PC-3 (cell line): ENCODE data around the gene DOCK10. TPM values are rescaled to one million over a fixed set of nuclear protein-coding genes. Genes with fewer than 3 reads are reported as not detected.

Experiments used
- ATAC-seq: fragments of 200-7000 bp; cut with Tn5 transposase; 2 replicates; pipeline ENCODE4 v1.9.1; 2020; ENCODE audit warnings: mild to moderate bottlenecking, moderate library complexity
- BruUV-seq: library from RNA; stranded (reverse); fragments of 400-500 nt; replicated peaks from 2 replicates; lab custom pipeline; 2021; lab: Mats Ljungman, UMichigan
- CTCF ChIA-PET: fragments of 300-600 bp; sonication (Branson Sonifier 250); formaldehyde crosslinking; loops from one replicate; lab custom pipeline; 2022; ENCODE audit warnings: antibody characterized with exemption; lab: Charles Lee
- POLR2A ChIA-PET: fragments of 300-600 bp; sonication (Branson Sonifier 250); formaldehyde crosslinking; loops from one replicate; lab custom pipeline; 2022; ENCODE audit warnings: antibody characterized with exemption; ENCODE audit not compliant: unreplicated experiment; lab: Charles Lee
- DNase-seq: peaks from one replicate; pipeline ENCODE4 v3.0.0-alpha.2; 2015
- H2AFZ ChIP-seq: fragments of 300-600 bp; sonication (generic); 2 replicates; pipeline ENCODE4 v1.6.0; 2016; ENCODE audit warnings: antibody characterized with exemption, low read length
- H3F3A ChIP-seq: fragments of 300-600 bp; sonication (generic); one replicate; pipeline ENCODE4 v1.6.0; 2017; ENCODE audit warnings: antibody characterized with exemption, low read length, control low read depth, mild to moderate bottlenecking; ENCODE audit not compliant: unreplicated experiment
- H3K27ac ChIP-seq: fragments of 300-600 bp; sonication (generic); 2 replicates; pipeline ENCODE4 v1.5.1; 2016; ENCODE audit warnings: mild to moderate bottlenecking, low read length
- H3K27me3 ChIP-seq: fragments of 300-600 bp; sonication (generic); 2 replicates; pipeline ENCODE4 v1.6.1; 2016; ENCODE audit warnings: low read length, mixed read lengths
- H3K36me3 ChIP-seq: fragments of 300-600 bp; sonication (generic); 2 replicates; pipeline ENCODE4 v1.6.1; 2016; ENCODE audit warnings: low read depth, mixed run types, low read length, mixed read lengths
- H3K4me1 ChIP-seq: fragments of 300-600 bp; sonication (generic); 2 replicates; pipeline ENCODE4 v1.5.1; 2016; ENCODE audit warnings: low read length; ENCODE audit not compliant: insufficient read depth
- H3K4me2 ChIP-seq: fragments of 300-600 bp; sonication (generic); 2 replicates; pipeline ENCODE4 v1.6.0; 2016; ENCODE audit warnings: low read length
- H3K4me3 ChIP-seq: fragments of 300-600 bp; sonication (generic); 2 replicates; pipeline ENCODE4 v1.5.1; 2016; ENCODE audit warnings: mild to moderate bottlenecking, low read length, mixed read lengths
- H3K79me2 ChIP-seq: fragments of 300-600 bp; sonication (generic); 2 replicates; pipeline ENCODE4 v1.6.1; 2017; ENCODE audit warnings: low read length, mixed read lengths
- H3K9ac ChIP-seq: fragments of 300-600 bp; sonication (generic); 2 replicates; pipeline ENCODE4 v1.6.0; 2016; ENCODE audit warnings: mild to moderate bottlenecking, low read length
- H3K9me2 ChIP-seq: fragments of 300-600 bp; sonication (generic); replicated peaks from 2 replicates; pipeline ENCODE4 v1.6.1; 2016; ENCODE audit warnings: mixed run types, low read length, mixed read lengths
- H3K9me3 ChIP-seq: fragments of 300-600 bp; sonication (generic); 2 replicates; pipeline ENCODE4 v1.6.1; 2016; ENCODE audit warnings: low read length, mixed read lengths
- H4K20me1 ChIP-seq: fragments of 300-600 bp; sonication (generic); 2 replicates; pipeline ENCODE4 v1.6.1; 2016; ENCODE audit warnings: low read length, mixed read lengths
- CTCF ChIP-seq: fragments of 300-600 bp; sonication (generic); conservative IDR thresholded peaks from 2 replicates; pipeline ENCODE4 v1.5.1; 2017; ENCODE audit warnings: antibody characterized with exemption, low read depth, mild to moderate bottlenecking, low read length
- EZH2 ChIP-seq: fragments of 300-600 bp; sonication (generic); IDR thresholded peaks from one replicate; pipeline ENCODE4 v1.6.1; 2017; ENCODE audit warnings: antibody characterized with exemption, mild to moderate bottlenecking, low read length; ENCODE audit not compliant: unreplicated experiment
- EZH2phosphoT487 ChIP-seq: fragments of 300-600 bp; sonication (generic); IDR thresholded peaks from 2 replicates; pipeline ENCODE4 v1.6.1; 2018; ENCODE audit warnings: mild to moderate bottlenecking, antibody characterized with exemption, low read length, borderline replicate concordance
- intact Hi-C: fragments of 100-400 bp; cut with micrococcal nuclease; formaldehyde crosslinking; loops from 2 replicates; pipeline ENCODE4 v1.9.0; 2023
- total RNA-seq: library from RNA; depleted of rRNA; stranded (reverse); fragments of >200 nt; gene quantifications from 2 replicates; pipeline ENCODE4 v1.2.3, GENCODE V29; 2014

DOCK10 gene
- total RNA-seq, 1 experiment from 2014 or later: 23.1 TPM

- no peaks in the 10 kb centered on the region for H3K27me3 ChIP-seq
- CTCF ChIA-PET: no interaction called here
- no peaks in the 10 kb centered on the region for H4K20me1 ChIP-seq
- intact Hi-C loops: no loop called here
- DNase-seq: peak; percentile 73
- no TSS peak for BruUV-seq
- ATAC-seq: peak; percentile 98
- peak overlapping the region; percentile 24; the same call in 1 of the 2 replicates for H2AFZ ChIP-seq
- no peaks in the 10 kb centered on the region for H3K79me2 ChIP-seq
- no peak for TF ChIP-seq CTCF
- TF ChIP-seq EZH2phosphoT487: no peak
- no peak for TF ChIP-seq EZH2
- no peaks in the 10 kb centered on the region for H3F3A ChIP-seq
- H3K27ac ChIP-seq: no peak overlapping the region
- no peak overlapping the region for H3K4me3 ChIP-seq
- no peaks in the 10 kb centered on the region for H3K9me3 ChIP-seq
- POLR2A ChIA-PET: no interaction called here
- H3K9me2 ChIP-seq: no peaks in the 10 kb centered on the region
- peak overlapping the region; percentile 17; the same call in 1 of the 2 replicates for H3K4me2 ChIP-seq
- no peak overlapping the region for H3K9ac ChIP-seq
- peaks cover 10% of the 10 kb centered on the region for H3K4me1 ChIP-seq
- no peaks in the 10 kb centered on the region for H3K36me3 ChIP-seq
Measured at GRCh38 chr2:225083276-225083675, 41.0 kb upstream of the DOCK10 start.

GRCh38 chr2:225076125-225076524, 33.9 kb upstream of the DOCK10 start:
- Histone ChIP-seq H3K79me2 (no peaks in the 10 kb centered on the region), H3K27me3 (no peaks in the 10 kb centered on the region), H3K4me1 (no peaks in the 10 kb centered on the region), H2AFZ (no peak overlapping the region), H3K4me2 (no peak overlapping the region), H3K9me2 (no peaks in the 10 kb centered on the region), H3K36me3 (no peaks in the 10 kb centered on the region), H3K27ac (no peak overlapping the region), H3F3A (no peaks in the 10 kb centered on the region), H3K4me3 (no peak overlapping the region), H3K9me3 (no peaks in the 10 kb centered on the region), H3K9ac (no peak overlapping the region), H4K20me1 (no peaks in the 10 kb centered on the region)
- no peak for DNase-seq
- no TSS peak for BruUV-seq
- CTCF ChIA-PET: no interaction called here
- ATAC-seq: no peak
- TF ChIP-seq EZH2: no peak
- intact Hi-C loops: no loop called here
- POLR2A ChIA-PET: no interaction called here

DNA sequence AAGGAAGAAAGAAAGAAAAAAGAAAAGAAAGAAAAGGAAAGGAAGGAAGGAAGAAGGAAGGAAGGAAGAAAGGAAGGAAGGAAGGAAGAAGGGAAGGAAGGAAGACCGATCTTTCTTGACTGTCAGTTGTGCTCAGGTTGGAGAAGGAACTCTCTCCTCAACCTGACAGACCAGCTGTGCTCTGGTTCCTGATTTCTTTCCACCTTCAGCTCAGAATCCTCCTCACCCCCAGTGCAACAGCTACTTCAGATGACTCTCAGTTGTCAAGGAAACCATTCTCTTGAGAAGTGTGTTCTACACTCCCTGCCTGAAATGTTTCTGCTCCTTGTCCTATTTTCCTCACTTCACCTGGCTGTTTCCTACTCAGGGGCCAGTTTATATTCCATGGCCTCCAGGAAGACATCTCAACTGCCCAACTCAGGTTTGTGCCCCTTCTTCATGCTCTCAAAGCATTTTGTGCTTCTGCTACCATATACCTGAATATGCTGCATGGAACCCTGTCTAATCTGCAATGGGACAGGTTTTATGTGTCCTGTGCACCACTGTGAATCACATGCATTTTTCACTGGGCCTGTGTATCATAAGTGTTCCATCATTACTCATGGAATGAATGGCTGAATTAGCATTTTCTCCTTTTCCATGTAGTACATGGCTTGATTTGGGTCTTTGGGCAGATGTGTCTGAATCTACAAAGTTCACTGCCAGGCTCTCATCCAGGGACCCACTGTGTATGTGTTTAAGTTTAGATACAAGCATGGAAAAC, 32.8 kb upstream of the DOCK10 start:
- Histone ChIP-seq H3K9me3 (no peaks in the 10 kb centered on the region), H3K27me3 (no peaks in the 10 kb centered on the region), H3K4me3 (no peak overlapping the region), H3K36me3 (no peaks in the 10 kb centered on the region), H3K4me2 (no peak overlapping the region), H3F3A (no peaks in the 10 kb centered on the region), H2AFZ (no peak overlapping the region), H4K20me1 (no peaks in the 10 kb centered on the region), H3K9ac (no peak overlapping the region), H3K4me1 (no peaks in the 10 kb centered on the region), H3K79me2 (no peaks in the 10 kb centered on the region), H3K27ac (no peak overlapping the region), H3K9me2 (no peaks in the 10 kb centered on the region)
- ATAC-seq: no peak
- POLR2A ChIA-PET: no interaction called here
- intact Hi-C loops: no loop called here
- TF ChIP-seq CTCF: no peak
- TF ChIP-seq EZH2: no peak
- TF ChIP-seq EZH2phosphoT487: no peak
- CTCF ChIA-PET: no interaction called here
- BruUV-seq: no TSS peak
- DNase-seq: no peak
